Panc1 (cell line): ENCODE data around the gene DPH3. TPM values are rescaled to one million over a fixed set of nuclear protein-coding genes. Genes with fewer than 3 reads are reported as not detected.

Experiments used
- ATAC-seq: fragments of 200-7000 bp; cut with Tn5 transposase; 2 replicates; pipeline ENCODE4 v1.9.1; 2020; ENCODE audit warnings: mild to moderate bottlenecking, moderate library complexity
- BruUV-seq: library from RNA; stranded (reverse); fragments of 400-500 nt; replicated peaks from 2 replicates; lab custom pipeline; 2021; lab: Mats Ljungman, UMichigan
- CTCF ChIA-PET: fragments of 300-600 bp; sonication (Branson Sonifier 250); formaldehyde crosslinking; loops from one replicate; lab custom pipeline; 2022; ENCODE audit warnings: antibody characterized with exemption; lab: Charles Lee
- POLR2A ChIA-PET: fragments of 300-600 bp; sonication (Branson Sonifier 250); formaldehyde crosslinking; loops from one replicate; lab custom pipeline; 2022; ENCODE audit warnings: antibody characterized with exemption; lab: Charles Lee
- DNase-seq: peaks from one replicate; pipeline ENCODE4 v3.0.0-alpha.2; 2010; ENCODE audit warnings: low read depth, low spot score
- H3K27ac ChIP-seq: 2 replicates; pipeline ENCODE4 v1.5.1; 2011; ENCODE audit warnings: mild to moderate bottlenecking, low read length, inconsistent platforms
- H3K27me3 ChIP-seq: fragments of 200-500 bp; sonication (Bioruptor generic); 2 replicates; pipeline ENCODE4 v1.6.0; 2014; ENCODE audit warnings: low read length, inconsistent platforms; ENCODE audit not compliant: control insufficient read depth, insufficient read depth
- H3K36me3 ChIP-seq: fragments of 200-500 bp; sonication (Bioruptor generic); 2 replicates; pipeline ENCODE4 v1.5.1; 2014; ENCODE audit warnings: inconsistent platforms, mild to moderate bottlenecking, low read length, moderate library complexity; ENCODE audit not compliant: control insufficient read depth, insufficient read depth
- H3K4me1 ChIP-seq: 2 replicates; pipeline ENCODE4 v1.5.1; 2011; ENCODE audit warnings: inconsistent platforms, mild to moderate bottlenecking, low read length, moderate library complexity; ENCODE audit not compliant: control insufficient read depth, insufficient read depth
- H3K4me3 ChIP-seq, 2 experiments: 2 replicates each; pipeline ENCODE4 v1.5.1; 2011 to 2012; ENCODE audit warnings: low read depth in 2 of 2, low read length in 2 of 2, mild to moderate bottlenecking in 2 of 2, inconsistent platforms in 1 of 2, moderate library complexity in 1 of 2
- H3K9me3 ChIP-seq: fragments of 200-500 bp; sonication (Bioruptor generic); 2 replicates; pipeline ENCODE4 v1.5.1; 2014; ENCODE audit warnings: low read depth, mild to moderate bottlenecking, inconsistent platforms, low read length, moderate library complexity; ENCODE audit not compliant: control insufficient read depth, insufficient read depth
- CTCF ChIP-seq: fragments of 450-650 bp; IDR thresholded peaks from 2 replicates; pipeline ENCODE4 v1.5.1; 2017; ENCODE audit warnings: mild to moderate bottlenecking
- POLR2AphosphoS5 ChIP-seq: IDR thresholded peaks from 2 replicates; pipeline ENCODE4 v1.6.1; 2012; ENCODE audit warnings: mild to moderate bottlenecking, low read depth, low read length, moderate library complexity
- REST ChIP-seq, 2 experiments: IDR thresholded peaks; 2 replicates each; pipeline ENCODE4 v1.6.1; 2011 to 2012; ENCODE audit warnings: low read depth in 2 of 2, control low read depth in 1 of 2, low read length in 1 of 2, mild to moderate bottlenecking in 1 of 2, moderate library complexity in 1 of 2; ENCODE audit not compliant: insufficient read depth in 1 of 2
- SIN3A ChIP-seq: IDR thresholded peaks from 2 replicates; pipeline ENCODE4 v1.6.1; 2012; ENCODE audit warnings: low read depth, mild to moderate bottlenecking, low read length, moderate library complexity, borderline replicate concordance; ENCODE audit not compliant: insufficient read depth
- TCF7L2 ChIP-seq: IDR thresholded peaks from 2 replicates; pipeline ENCODE4 v1.6.1; 2011; ENCODE audit warnings: mild to moderate bottlenecking, low read depth, low read length, inconsistent platforms
- in situ Hi-C: cut with HindIII; loops from 2 replicates; pipeline ENCODE4 v1.10.0; 2016; ENCODE audit warnings: low sequenced_read_pairs, low pct_unique_long_range_greater_than_20kb
- intact Hi-C: fragments of 100-400 bp; cut with micrococcal nuclease; formaldehyde crosslinking; loops from one replicate; pipeline ENCODE4 v1.10.0; 2022; ENCODE audit not compliant: unreplicated experiment
- total RNA-seq: library from RNA; stranded (reverse); gene quantifications from one replicate; pipeline ENCODE4 v1.2.1, GENCODE V29; 2021; ENCODE audit not compliant: unreplicated experiment

DPH3 gene
- total RNA-seq, 1 experiment from 2014 or later = 16.5 TPM

- Histone ChIP-seq H3K36me3 (no peaks in the 10 kb centered on the region), H3K27me3 (no peaks in the 10 kb centered on the region), H3K9me3 (no peaks in the 10 kb centered on the region), H3K27ac (no peak overlapping the region), H3K4me3 (no peak overlapping the region), H3K4me1 (no peaks in the 10 kb centered on the region)
- CTCF ChIA-PET = no interaction called here
- intact Hi-C loops (no loop called here), in situ Hi-C loops (no loop called here)
- no peak for TF ChIP-seq POLR2AphosphoS5
- TF ChIP-seq REST (IDR thresholded peaks at IDR 0.05; ENCODE audit: insufficient read depth in 1 of 2, low read depth in 2 of 2, low read length in 1 of 2) = no peak
- no peak for TF ChIP-seq SIN3A
- TF ChIP-seq CTCF = no peak
- no peak for TF ChIP-seq TCF7L2
- ATAC-seq (no peak), DNase-seq (no peak)
- no TSS peak for BruUV-seq
- POLR2A ChIA-PET = no interaction called here
These were observed 22.2 kb upstream of the DPH3 start for GRCh38 chr3:16286751-16287543.

- Histone ChIP-seq H3K4me1 (no peaks in the 10 kb centered on the region), H3K36me3 (no peaks in the 10 kb centered on the region), H3K9me3 (no peaks in the 10 kb centered on the region), H3K4me3 (no peak overlapping the region), H3K27me3 (no peaks in the 10 kb centered on the region), H3K27ac (no peak overlapping the region)
- ChIA-PET POLR2A (no interaction called here), CTCF (no interaction called here)
- DNase-seq (no peak), ATAC-seq (no peak)
- no peak for TF ChIP-seq TCF7L2
- no peak for TF ChIP-seq REST (IDR thresholded peaks at IDR 0.05; ENCODE audit: insufficient read depth in 1 of 2, low read depth in 2 of 2, low read length in 1 of 2)
- in situ Hi-C loops = no loop called here
- no TSS peak for BruUV-seq
- intact Hi-C loops = no loop called here
These were observed 21.4 kb upstream of the DPH3 start for GRCh38 chr3:16286161-16286560.
